ENCODE measurements around the gene SMARCAL1.
"Not testable (repeated sequence)": the region's sequence is repeated elsewhere in the genome, so short reads cannot be mapped to it uniquely, and the experiment has no call there.

The SMARCAL1 gene

DNA sequence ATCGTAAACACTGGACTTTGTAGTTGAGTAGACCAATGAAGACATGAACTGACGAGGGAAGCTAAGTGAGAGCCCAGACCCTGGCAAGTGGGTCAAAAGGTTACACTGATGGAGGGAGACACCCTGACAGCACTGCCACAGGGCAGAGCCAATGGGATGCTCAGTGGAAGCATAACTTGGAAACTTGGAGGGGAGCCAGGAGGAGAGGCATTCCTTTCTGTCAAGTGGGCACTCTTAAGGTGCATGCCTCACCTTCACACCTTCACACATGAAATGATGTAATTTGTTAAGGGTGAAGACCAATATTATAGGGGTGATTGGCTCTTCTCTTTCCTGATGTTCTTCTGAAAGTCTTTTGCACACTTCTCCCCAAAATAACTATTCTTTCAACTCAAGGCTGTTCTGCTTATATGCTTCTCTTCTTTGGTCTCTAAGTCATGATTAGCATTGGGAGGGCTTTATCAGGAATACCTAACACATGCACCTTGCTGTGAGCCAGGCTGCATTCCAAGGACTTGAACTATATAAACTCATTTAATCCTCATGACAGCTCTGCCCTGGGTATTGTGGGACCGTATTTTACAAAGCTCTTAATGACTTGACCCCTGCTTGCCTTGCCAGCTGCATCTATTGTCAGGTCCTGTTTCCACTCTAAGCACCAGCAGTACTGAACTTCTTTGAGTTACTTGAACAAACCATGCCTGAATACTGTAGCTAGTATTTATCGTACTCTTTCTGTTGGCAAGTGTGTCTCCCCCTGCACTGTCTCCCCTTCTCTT, 105.4 kb downstream of the SMARCAL1 start:
- H3K9me3 ChIP-seq (ENCODE audit: control insufficient read depth, insufficient read depth, low read depth, low read length) = no peaks in the 10 kb centered on the region
- H3K36me3 ChIP-seq (ENCODE audit: control insufficient read depth in 2 of 2, insufficient read depth in 1 of 2, low read length in 2 of 2) = peaks cover 0 to 10% of the 10 kb centered on the region in 2 experiments; a peak in 2 of 3 replicates
- no peaks in the 10 kb centered on the region for H3K4me1 ChIP-seq (ENCODE audit: control insufficient read depth, insufficient read depth, low read length)
- ChIA-PET CTCF (interaction anchor here (0.6 to 13.1 kb wide), 32 partner anchors 9 to 1239 kb away, joined by 3 to 376 read pairs (median 5); partner anchors contain the start of gene IGFBP5), POLR2A (no interaction called here)
- no peak for TF ChIP-seq KLF9 (tag by site-specific recombination; IDR thresholded peaks at IDR 0.05; ENCODE audit: low read depth)
- no peak for TF ChIP-seq ZNF629 (tag by site-specific recombination; IDR thresholded peaks at IDR 0.05)
- TF ChIP-seq, protein P1, sequence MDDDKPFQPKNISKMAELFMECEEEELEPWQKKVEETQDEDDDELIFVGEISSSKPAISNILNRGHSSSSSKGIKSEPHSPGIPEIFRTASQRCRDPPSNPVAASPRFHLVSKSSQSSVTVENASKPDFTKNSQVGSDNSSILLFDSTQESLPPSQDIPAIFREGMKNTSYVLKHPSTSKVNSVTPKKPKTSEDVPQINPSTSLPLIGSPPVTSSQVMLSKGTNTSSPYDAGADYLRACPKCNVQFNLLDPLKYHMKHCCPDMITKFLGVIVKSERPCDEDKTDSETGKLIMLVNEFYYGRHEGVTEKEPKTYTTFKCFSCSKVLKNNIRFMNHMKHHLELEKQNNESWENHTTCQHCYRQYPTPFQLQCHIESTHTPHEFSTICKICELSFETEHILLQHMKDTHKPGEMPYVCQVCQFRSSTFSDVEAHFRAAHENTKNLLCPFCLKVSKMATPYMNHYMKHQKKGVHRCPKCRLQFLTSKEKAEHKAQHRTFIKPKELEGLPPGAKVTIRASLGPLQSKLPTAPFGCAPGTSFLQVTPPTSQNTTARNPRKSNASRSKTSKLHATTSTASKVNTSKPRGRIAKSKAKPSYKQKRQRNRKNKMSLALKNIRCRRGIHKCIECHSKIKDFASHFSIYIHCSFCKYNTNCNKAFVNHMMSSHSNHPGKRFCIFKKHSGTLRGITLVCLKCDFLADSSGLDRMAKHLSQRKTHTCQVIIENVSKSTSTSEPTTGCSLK (tag by site-specific recombination; IDR thresholded peaks at IDR 0.05) = no peak
- TF ChIP-seq ZNF202 (tag by site-specific recombination; IDR thresholded peaks at IDR 0.05; ENCODE audit: borderline replicate concordance) = no peak
- no peak for TF ChIP-seq ZNF174 (tag by site-specific recombination; IDR thresholded peaks at IDR 0.05)
- TF ChIP-seq ZNF792 (tag by site-specific recombination; IDR thresholded peaks at IDR 0.05) = no peak
- no peak for TF ChIP-seq ZNF184 (tag by site-specific recombination; IDR thresholded peaks at IDR 0.05)
- TF ChIP-seq ZNF23 (tag by site-specific recombination; IDR thresholded peaks at IDR 0.05; ENCODE audit: borderline replicate concordance) = no peak
- no peak overlapping the region for H3K4me3 ChIP-seq (ENCODE audit: low read depth, low read length)
- no peak overlapping the region for H3K27ac ChIP-seq (ENCODE audit: extremely low read depth, low read depth, low read length)

DNA sequence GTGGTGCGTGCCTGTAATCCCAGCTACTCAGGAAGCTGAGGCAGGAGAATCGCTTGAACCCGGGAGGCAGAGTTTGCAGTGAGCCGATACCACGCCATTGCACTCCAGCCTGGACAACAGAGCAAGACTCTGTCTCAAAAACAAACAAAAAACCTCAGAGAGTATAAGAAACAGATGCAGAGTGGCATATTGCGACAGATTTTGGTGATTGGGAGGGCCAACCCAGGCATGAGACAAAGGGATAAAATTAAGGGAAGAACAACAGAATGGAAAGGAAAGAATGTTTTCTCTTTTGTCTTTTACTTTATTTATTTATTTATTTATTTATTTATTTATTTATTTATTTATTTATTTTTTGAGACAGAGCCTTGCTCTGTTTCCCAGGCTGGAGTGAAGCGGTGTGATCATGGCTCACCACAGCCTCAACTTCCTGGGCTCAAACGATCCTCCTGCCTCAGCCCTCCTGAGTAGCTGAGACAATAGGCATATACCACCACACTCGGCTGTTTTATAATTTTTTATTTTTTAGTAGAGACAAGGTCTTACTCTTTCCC, 106.4 kb downstream of the SMARCAL1 start:
- H3K9me3 ChIP-seq (ENCODE audit: control insufficient read depth, insufficient read depth, low read depth, low read length); H3K27ac ChIP-seq (ENCODE audit: extremely low read depth, low read depth, low read length); H3K4me1 ChIP-seq (ENCODE audit: control insufficient read depth, insufficient read depth, low read length); H3K4me3 ChIP-seq (ENCODE audit: low read depth, low read length): not testable (repeated sequence)
- ChIA-PET CTCF (interaction anchor here (0.7 to 13.1 kb wide), 31 partner anchors 8 to 1238 kb away, joined by 3 to 376 read pairs (median 5); partner anchors contain the start of gene IGFBP5), POLR2A (interaction anchor here (0.6 kb wide), 1 partner anchor 12 kb away, joined by 7 read pairs; no protein-coding TSS in a partner anchor)
- H3K36me3 ChIP-seq (ENCODE audit: control insufficient read depth in 2 of 2, insufficient read depth in 1 of 2, low read length in 2 of 2) = peaks cover 0 to 10% of the 10 kb centered on the region in 2 experiments; a peak in 2 of 3 replicates
- peak; percentile 23; the same call in 1 of the 2 replicates for TF ChIP-seq ZNF214 (tag by site-specific recombination; IDR thresholded peaks at IDR 0.05; ENCODE audit: borderline replicate concordance)
- TF ChIP-seq ZNF19 (tag by site-specific recombination; IDR thresholded peaks at IDR 0.05; ENCODE audit: low read depth) = 0 out of 2 replicates have a peak, but pooled peaks have one; percentile 74
- peak; percentile 32; the same call in 1 of the 2 replicates for TF ChIP-seq ZNF341 (tag by site-specific recombination; IDR thresholded peaks at IDR 0.05; ENCODE audit: low read depth)
- TF ChIP-seq ZNF121 (tag by site-specific recombination; IDR thresholded peaks at IDR 0.05) = 0 out of 2 replicates have a peak, but pooled peaks have one; percentile 39
- TF ChIP-seq, protein P2, sequence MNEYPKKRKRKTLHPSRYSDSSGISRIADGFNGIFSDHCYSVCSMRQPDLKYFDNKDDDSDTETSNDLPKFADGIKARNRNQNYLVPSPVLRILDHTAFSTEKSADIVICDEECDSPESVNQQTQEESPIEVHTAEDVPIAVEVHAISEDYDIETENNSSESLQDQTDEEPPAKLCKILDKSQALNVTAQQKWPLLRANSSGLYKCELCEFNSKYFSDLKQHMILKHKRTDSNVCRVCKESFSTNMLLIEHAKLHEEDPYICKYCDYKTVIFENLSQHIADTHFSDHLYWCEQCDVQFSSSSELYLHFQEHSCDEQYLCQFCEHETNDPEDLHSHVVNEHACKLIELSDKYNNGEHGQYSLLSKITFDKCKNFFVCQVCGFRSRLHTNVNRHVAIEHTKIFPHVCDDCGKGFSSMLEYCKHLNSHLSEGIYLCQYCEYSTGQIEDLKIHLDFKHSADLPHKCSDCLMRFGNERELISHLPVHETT (tag by site-specific recombination; IDR thresholded peaks at IDR 0.05) = 0 out of 2 replicates have a peak, but pooled peaks have one; percentile 45
- peak; percentile 92 for TF ChIP-seq ZNF555 (tag by site-specific recombination; conservative IDR thresholded peaks at IDR 0.05)
- TF ChIP-seq GFI1B (tag by site-specific recombination; IDR thresholded peaks at IDR 0.05) = 0 out of 2 replicates have a peak, but pooled peaks have one; percentile 42
- TF ChIP-seq, protein P3, sequence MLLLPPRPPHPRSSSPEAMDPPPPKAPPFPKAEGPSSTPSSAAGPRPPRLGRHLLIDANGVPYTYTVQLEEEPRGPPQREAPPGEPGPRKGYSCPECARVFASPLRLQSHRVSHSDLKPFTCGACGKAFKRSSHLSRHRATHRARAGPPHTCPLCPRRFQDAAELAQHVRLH (tag by site-specific recombination; IDR thresholded peaks at IDR 0.05) = peak; percentile 65; the same call in 1 of the 2 replicates
- TF ChIP-seq ZNF510 (tag by site-specific recombination; IDR thresholded peaks at IDR 0.05; ENCODE audit: insufficient replicate concordance) = peak; percentile 93
- TF ChIP-seq ZNF529 (tag by site-specific recombination; IDR thresholded peaks at IDR 0.05; ENCODE audit: insufficient replicate concordance) = peak; percentile 54
- TF ChIP-seq SP3 (tag by site-specific recombination; IDR thresholded peaks at IDR 0.05) = peak; percentile 21; the same call in 1 of the 2 replicates
- peak; percentile 89 for TF ChIP-seq ZFP37 (tag by site-specific recombination; IDR thresholded peaks at IDR 0.05)
- TF ChIP-seq ZNF292 (tag by site-specific recombination; IDR thresholded peaks at IDR 0.05; ENCODE audit: borderline replicate concordance, low read depth) = peak; percentile 80; the same call in 1 of the 2 replicates
- TF ChIP-seq, protein P4, sequence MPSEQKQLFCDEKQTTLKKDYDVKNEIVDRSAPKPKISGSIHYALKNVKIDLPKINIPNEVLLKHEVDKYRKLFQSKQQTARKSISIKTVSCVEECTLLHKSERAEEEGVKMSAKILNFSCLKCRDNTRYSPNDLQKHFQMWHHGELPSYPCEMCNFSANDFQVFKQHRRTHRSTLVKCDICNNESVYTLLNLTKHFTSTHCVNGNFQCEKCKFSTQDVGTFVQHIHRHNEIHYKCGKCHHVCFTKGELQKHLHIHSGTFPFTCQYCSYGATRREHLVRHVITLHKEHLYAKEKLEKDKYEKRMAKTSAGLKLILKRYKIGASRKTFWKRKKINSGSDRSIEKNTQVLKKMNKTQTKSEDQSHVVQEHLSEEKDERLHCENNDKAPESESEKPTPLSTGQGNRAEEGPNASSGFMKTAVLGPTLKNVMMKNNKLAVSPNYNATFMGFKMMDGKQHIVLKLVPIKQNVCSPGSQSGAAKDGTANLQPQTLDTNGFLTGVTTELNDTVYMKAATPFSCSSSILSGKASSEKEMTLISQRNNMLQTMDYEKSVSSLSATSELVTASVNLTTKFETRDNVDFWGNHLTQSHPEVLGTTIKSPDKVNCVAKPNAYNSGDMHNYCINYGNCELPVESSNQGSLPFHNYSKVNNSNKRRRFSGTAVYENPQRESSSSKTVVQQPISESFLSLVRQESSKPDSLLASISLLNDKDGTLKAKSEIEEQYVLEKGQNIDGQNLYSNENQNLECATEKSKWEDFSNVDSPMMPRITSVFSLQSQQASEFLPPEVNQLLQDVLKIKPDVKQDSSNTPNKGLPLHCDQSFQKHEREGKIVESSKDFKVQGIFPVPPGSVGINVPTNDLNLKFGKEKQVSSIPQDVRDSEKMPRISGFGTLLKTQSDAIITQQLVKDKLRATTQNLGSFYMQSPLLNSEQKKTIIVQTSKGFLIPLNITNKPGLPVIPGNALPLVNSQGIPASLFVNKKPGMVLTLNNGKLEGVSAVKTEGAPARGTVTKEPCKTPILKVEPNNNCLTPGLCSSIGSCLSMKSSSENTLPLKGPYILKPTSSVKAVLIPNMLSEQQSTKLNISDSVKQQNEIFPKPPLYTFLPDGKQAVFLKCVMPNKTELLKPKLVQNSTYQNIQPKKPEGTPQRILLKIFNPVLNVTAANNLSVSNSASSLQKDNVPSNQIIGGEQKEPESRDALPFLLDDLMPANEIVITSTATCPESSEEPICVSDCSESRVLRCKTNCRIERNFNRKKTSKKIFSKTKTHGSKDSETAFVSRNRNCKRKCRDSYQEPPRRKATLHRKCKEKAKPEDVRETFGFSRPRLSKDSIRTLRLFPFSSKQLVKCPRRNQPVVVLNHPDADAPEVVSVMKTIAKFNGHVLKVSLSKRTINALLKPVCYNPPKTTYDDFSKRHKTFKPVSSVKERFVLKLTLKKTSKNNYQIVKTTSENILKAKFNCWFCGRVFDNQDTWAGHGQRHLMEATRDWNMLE (tag by site-specific recombination; conservative IDR thresholded peaks at IDR 0.05; ENCODE audit: low read depth) = peak; percentile 96
- TF ChIP-seq ZNF138 (tag by site-specific recombination; IDR thresholded peaks at IDR 0.05; ENCODE audit: borderline replicate concordance) = peak; percentile 86; the same call in 1 of the 2 replicates

Data from HEK293 (cell line).